ENCODE results near the gene ANTKMT.

Gene ANTKMT, protein sequence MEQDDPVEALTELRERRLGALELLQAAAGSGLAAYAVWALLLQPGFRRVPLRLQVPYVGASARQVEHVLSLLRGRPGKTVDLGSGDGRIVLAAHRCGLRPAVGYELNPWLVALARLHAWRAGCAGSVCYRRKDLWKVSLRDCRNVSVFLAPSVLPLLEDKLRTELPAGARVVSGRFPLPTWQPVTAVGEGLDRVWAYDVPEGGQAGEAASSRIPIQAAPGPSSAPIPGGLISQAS

DNA sequence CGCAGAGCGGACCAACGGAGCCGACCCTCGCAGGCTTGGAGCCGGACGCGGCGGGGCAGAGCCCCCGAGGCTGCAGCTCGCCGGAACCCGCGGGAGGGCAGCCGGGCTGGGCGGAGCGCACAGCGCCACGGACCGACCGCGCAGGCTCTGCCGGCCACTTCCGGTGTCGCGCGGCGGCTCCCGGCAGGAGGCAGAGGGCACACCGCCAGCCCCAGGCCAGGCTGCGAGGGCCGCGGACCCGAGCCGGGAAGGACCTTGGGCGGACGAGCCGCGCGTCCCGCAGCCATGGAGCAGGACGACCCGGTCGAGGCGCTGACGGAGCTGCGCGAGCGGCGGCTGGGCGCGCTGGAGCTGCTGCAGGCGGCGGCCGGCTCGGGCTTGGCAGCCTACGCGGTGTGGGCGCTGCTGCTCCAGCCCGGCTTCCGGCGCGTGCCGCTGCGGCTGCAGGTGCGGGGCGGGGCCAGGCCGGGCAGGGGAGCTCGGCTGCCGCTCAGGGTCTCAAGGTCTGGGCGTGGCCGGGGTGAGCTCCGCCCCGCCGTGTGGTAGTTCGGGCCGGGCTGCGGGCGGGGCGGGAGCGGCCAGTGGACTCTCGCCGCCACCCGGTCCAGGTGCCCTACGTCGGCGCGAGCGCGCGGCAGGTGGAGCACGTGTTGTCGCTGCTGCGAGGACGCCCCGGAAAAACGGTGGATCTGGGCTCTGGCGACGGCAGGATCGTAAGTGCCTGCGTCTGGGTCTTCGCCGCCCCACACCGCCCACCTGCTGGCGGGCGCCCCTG, at the start of gene ANTKMT:
TSS of gene ANTKMT (plus strand) at position 157 of the 775 bp plus-strand sequence. CDS start at position 286, 129 bp downstream.
- H3K4me3 Mint-ChIP-seq, result peak within 1 kb of the TSS; percentile 82
- DNase-seq (ENCODE audit: low spot score in 2 of 2) (peak; percentile 85 to 87), ATAC-seq (ENCODE audit: low read depth) (peak; percentile 87)
- no peaks in the 10 kb centered on the region for H3K36me3 Mint-ChIP-seq
- no peaks in the 10 kb centered on the region for H3K9me3 Mint-ChIP-seq
- H3K27ac Mint-ChIP-seq, result peak within 1 kb of the TSS; percentile 81
- peaks cover 2% of the 10 kb centered on the region for H3K27me3 Mint-ChIP-seq
- H3K4me1 Mint-ChIP-seq, result peaks cover 16% of the 10 kb centered on the region

DNA sequence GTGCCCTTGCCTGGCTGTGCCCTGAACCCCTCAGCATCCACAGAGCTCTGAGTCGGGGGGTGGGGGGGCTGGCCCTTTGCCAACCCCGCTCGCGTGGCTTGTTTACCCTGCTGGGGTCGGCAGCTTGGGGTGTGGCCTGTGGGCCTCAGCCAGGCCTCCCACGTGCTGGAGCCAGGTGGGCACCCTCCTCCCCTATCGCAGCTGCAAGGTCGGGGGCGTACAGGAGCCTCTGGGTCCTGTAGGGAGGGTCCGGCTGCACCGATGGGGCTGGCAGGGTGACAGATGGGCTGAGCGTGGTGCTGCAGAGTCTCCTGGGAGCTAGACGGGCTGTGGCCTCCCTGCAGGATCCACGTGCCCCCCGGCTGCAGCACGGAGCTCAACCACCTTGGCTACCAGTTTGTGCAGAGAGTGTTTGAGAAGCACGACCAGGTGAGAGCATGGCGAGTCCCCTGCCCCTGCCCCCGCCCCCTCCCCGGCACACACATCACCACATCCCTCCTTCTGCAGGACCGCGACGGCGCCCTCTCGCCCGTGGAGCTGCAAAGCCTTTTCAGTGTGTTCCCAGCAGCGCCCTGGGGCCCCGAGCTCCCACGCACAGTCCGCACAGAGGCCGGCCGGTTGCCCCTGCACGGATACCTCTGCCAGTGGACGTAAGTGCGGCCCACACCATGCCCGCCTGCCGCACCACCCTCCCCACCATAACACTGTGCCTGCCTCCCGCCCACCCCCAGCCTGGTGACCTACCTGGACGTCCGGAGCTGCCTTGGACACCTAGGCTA, 49.4 kb upstream of the ANTKMT start:
- DNase-seq (ENCODE audit: low spot score in 2 of 2), result no peak
- peaks cover 7% of the 10 kb centered on the region for H3K27me3 Mint-ChIP-seq
- no peak overlapping the region for H3K4me3 Mint-ChIP-seq
- no peak overlapping the region for H3K27ac Mint-ChIP-seq
- H3K9me3 Mint-ChIP-seq, result no peaks in the 10 kb centered on the region
- H3K4me1 Mint-ChIP-seq, result peaks cover 9% of the 10 kb centered on the region
- H3K36me3 Mint-ChIP-seq, result peaks cover 10% of the 10 kb centered on the region
- ATAC-seq (ENCODE audit: low read depth), result no peak

DNA sequence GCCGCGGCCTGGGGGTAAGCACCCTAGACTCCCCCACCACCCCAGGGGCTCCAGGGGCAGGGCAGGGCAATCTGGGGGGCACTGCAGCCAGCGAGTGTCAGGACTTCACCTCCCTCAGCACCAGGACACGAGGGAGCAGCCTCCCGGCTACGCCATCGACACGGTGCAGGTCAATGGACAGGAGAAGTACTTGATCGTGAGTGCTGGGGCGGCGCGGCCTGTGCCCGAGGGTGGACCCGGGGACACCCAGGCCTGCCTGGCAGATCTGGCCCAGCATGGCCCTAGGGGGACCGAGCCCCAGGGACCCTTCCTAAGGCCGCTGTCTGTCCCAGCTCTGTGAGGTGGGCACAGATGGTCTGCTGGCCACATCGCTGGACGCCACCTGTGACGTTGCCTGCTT, 48.6 kb upstream of the ANTKMT start:
- Mint-ChIP-seq H3K27ac (no peak overlapping the region), H3K36me3 (peaks cover 10% of the 10 kb centered on the region), H3K27me3 (peaks cover 7% of the 10 kb centered on the region), H3K9me3 (no peaks in the 10 kb centered on the region), H3K4me1 (peaks cover 9% of the 10 kb centered on the region), H3K4me3 (no peak overlapping the region)
- no peak for DNase-seq (ENCODE audit: low spot score in 2 of 2)
- ATAC-seq (ENCODE audit: low read depth), result no peak

DNA sequence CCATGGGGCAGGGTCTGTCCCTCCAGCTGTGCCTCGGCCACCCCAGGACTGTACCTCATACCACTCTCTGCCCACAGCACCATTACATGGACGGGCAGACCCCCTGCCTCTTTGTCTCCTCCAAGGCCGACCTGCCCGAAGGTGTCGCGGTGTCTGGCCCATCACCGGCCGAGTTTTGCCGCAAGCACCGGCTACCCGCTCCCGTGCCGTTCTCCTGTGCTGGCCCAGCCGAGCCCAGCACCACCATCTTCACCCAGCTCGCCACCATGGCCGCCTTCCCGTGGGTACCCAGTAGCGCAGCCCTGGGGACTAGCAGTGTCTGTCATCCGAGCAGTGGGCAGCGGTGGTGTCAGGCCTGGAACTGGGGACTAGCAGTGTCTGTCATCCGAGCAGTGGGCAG, 48.1 kb upstream of the ANTKMT start:
- H3K9me3 Mint-ChIP-seq, result no peaks in the 10 kb centered on the region
- no peak overlapping the region for H3K4me3 Mint-ChIP-seq
- H3K27me3 Mint-ChIP-seq, result peaks cover 8% of the 10 kb centered on the region
- ATAC-seq (ENCODE audit: low read depth), result no peak
- H3K4me1 Mint-ChIP-seq, result peaks cover 6% of the 10 kb centered on the region
- no peak overlapping the region for H3K27ac Mint-ChIP-seq
- no peak for DNase-seq (ENCODE audit: low spot score in 2 of 2)
- H3K36me3 Mint-ChIP-seq, result peaks cover 10% of the 10 kb centered on the region

DNA sequence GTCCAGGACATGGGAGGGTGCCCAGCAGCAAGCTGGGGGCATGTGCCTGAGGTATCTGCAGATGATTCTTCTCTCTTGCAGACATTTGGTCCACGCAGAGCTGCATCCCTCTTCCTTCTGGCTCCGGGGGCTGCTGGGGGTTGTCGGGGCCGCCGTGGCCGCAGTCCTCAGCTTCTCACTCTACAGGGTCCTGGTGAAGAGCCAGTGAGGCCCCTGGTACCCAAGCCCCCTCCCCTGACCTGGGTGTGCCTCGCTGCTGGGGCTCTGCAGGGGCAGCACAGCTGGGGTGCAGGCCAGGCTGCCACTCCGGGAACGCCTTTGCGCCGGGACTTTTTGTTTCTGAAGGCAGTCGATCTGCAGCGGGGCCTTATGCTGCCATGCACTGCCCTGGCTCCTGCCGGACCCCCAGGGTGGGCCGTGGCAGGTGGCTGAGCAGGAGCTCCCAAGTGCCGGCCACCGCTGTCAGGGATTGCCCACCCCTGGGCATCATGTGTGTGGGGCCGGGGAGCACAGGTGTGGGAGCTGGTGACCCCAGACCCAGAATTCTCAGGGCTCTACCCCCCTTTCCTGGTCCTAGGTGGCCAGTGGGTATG, 47.5 kb upstream of the ANTKMT start:
- peaks cover 9% of the 10 kb centered on the region for H3K4me1 Mint-ChIP-seq
- no peak overlapping the region for H3K4me3 Mint-ChIP-seq
- peaks cover 10% of the 10 kb centered on the region for H3K36me3 Mint-ChIP-seq
- H3K27ac Mint-ChIP-seq, result no peak overlapping the region
- DNase-seq (ENCODE audit: low spot score in 2 of 2) (no peak), ATAC-seq (ENCODE audit: low read depth) (no peak)
- H3K27me3 Mint-ChIP-seq, result peaks cover 8% of the 10 kb centered on the region
- H3K9me3 Mint-ChIP-seq, result no peaks in the 10 kb centered on the region

DNA sequence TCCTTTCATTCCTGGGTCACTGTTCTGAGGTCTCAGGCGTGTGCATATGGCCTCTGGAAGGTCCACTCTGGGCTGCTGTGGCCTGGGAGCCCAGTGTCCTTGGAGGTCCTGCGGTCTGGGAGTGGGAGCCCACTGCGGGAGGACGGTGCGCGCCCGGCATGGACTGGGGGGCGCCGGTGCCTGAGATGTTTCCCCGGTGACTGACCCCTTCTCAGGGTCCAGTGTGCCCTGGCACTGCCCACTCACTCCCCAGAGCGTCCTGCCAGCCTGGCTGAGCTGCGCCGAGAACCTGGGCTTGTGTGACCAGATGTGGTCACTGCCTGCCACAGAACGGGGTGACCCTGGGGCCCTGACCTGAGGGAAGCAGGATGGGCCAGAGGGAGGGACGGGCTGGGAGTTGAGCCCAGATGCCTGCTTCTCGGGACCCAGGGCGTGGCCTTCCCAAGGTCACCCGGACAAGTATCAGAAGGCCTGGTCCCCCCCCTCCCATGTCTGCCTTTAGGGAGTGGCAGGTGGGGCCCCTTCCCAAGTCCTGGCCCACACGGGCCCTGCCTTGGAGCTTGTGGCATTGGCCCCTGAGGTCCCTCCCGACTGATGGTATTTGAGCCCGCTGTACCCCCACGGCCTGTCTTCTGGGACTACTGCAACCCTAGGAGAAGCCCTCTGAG, 46.6 kb upstream of the ANTKMT start:
- no peak overlapping the region for H3K4me3 Mint-ChIP-seq

DNA sequence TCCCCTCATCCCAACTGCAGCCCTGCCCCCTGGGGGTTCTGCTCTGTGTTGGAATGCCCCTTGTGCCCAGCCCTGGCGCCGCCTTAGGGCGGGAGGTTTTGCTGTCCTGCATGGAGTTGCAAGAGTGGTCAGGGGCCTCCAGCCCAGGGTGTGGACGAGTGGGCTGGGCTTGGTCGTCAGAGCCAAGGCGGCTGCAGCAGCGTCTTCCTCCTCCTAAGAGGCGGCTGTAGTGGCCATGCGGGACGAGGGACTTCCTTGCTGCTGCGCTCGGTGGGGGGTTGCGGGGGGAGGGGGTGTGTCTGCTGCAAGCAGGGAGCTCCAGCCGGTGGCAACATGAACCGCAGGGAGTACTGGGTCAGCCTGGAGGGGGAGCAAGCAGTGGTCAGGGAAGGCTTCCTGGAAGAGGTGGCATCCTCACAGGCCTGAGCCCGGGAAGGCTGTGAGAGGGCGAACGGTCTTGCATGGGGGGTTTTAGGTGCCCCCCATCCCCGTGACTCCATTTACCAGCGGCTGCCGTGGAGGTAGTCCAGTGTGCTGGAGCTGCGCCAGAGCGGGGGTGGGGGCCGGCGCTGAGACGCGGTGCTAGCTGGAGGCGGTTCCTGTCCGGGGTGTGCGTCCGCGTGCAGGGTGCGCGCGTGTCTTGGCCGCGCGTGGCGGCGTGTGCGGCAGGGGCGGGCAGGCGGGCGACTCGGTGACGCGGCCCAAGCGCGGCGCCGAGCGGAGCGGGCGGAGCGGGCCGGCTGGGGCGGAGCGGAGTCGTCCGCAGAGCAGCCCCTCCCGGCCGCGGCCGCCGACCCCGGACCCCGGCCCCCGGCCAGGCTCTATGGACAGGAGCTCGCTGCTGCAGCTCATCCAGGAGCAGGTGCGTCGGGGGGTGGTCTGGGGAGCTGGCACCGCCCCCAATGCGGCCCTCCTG, 45.7 kb upstream of the ANTKMT start, which contains the start of gene RHBDL1:
TSS of gene RHBDL1 (plus strand) at position 704 of the 916 bp plus-strand sequence. CDS start at position 824, 120 bp downstream.
- DNase-seq (ENCODE audit: low spot score in 2 of 2), result no peak
- Mint-ChIP-seq H3K4me1 (peaks cover 13% of the 10 kb centered on the region), H3K27ac (no peak within 1 kb of the TSS), H3K36me3 (peaks cover 10% of the 10 kb centered on the region), H3K27me3 (peaks cover 8% of the 10 kb centered on the region), H3K4me3 (peak within 1 kb of the TSS; percentile 61), H3K9me3 (no peaks in the 10 kb centered on the region)
- no peak for ATAC-seq (ENCODE audit: low read depth)

More for the DNA sequence above, 46.6 kb upstream of the ANTKMT start:
- no peak overlapping the region for H3K27ac Mint-ChIP-seq
- no peak for DNase-seq (ENCODE audit: low spot score in 2 of 2)
- peaks cover 10% of the 10 kb centered on the region for H3K36me3 Mint-ChIP-seq
- H3K27me3 Mint-ChIP-seq, result peaks cover 8% of the 10 kb centered on the region
- ATAC-seq (ENCODE audit: low read depth), result no peak
- no peaks in the 10 kb centered on the region for H3K9me3 Mint-ChIP-seq
- H3K4me1 Mint-ChIP-seq, result peaks cover 11% of the 10 kb centered on the region

DNA sequence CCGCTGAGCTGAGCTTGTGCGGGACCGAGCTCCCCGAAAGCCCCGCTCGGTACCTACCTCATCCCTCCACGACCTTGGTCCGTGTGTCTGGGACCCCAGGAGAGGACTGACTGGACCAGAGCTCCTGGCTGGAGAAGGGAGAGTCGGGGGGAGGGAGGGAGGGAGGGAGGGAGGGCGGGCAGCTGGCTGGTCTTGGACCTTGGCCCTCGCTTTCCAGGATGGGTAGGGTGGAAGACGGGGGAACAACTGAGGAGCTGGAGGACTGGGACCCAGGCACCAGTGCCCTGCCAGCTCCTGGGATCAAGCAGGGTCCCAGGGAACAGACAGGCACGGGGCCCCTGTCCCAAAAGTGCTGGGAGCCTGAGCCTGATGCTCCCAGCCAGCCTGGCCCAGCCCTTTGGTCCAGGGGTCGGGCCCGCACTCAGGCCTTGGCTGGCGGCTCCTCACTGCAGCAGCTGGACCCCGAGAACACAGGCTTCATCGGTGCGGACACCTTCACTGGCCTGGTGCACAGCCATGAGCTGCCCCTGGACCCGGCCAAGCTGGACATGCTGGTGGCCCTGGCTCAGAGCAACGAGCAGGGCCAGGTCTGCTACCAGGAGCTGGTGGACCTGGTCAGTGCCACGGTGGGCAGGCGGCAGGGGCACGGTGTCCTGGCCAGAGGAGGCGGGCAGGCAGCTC, 44.9 kb upstream of the ANTKMT start:
- Mint-ChIP-seq H3K4me3 (no peak overlapping the region), H3K36me3 (peaks cover 7% of the 10 kb centered on the region), H3K27me3 (peaks cover 8% of the 10 kb centered on the region), H3K4me1 (peaks cover 14% of the 10 kb centered on the region), H3K27ac (no peak overlapping the region), H3K9me3 (no peaks in the 10 kb centered on the region)
- no peak for ATAC-seq (ENCODE audit: low read depth)
- no peak for DNase-seq (ENCODE audit: low spot score in 2 of 2)

DNA sequence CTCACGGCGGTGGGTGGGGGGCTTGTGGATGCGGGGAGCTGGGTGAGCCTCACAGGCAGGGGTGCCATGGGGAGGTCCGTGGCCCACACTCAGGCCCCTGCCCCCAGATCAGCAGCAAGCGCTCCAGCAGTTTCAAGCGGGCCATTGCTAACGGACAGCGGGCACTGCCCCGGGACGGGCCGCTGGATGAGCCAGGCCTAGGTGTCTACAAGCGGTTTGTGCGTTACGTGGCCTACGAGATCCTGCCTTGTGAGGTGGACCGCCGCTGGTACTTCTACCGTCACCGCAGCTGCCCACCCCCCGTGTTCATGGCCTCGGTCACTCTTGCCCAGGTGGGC, 44.4 kb upstream of the ANTKMT start:
- Mint-ChIP-seq H3K36me3 (peaks cover 6% of the 10 kb centered on the region), H3K9me3 (no peaks in the 10 kb centered on the region), H3K4me1 (peaks cover 15% of the 10 kb centered on the region), H3K4me3 (peak overlapping the region; percentile 14), H3K27me3 (peaks cover 8% of the 10 kb centered on the region), H3K27ac (no peak overlapping the region)
- ATAC-seq (ENCODE audit: low read depth) (no peak), DNase-seq (ENCODE audit: low spot score in 2 of 2) (no peak)

DNA sequence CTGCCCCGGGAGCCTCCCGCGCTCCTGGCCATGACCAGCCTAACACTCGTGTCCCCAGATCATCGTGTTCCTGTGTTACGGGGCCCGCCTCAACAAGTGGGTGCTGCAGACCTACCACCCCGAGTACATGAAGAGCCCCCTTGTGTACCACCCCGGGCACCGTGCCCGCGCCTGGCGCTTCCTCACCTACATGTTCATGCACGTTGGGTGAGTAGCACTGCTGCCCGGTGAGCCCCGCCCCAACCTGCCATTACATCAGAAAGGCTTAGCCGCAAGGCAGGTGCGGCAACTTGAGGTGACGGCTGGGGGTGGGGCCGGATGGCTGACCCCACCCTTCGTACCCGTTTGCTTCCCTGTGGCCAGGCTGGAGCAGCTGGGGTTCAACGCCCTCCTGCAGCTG, 44.0 kb upstream of the ANTKMT start:
- H3K36me3 Mint-ChIP-seq, result peaks cover 6% of the 10 kb centered on the region
- H3K4me1 Mint-ChIP-seq, result peaks cover 15% of the 10 kb centered on the region
- H3K4me3 Mint-ChIP-seq, result peak overlapping the region; percentile 29
- ATAC-seq (ENCODE audit: low read depth) (peak; percentile 14), DNase-seq (ENCODE audit: low spot score in 2 of 2) (no peak)
- no peaks in the 10 kb centered on the region for H3K9me3 Mint-ChIP-seq
- peaks cover 8% of the 10 kb centered on the region for H3K27me3 Mint-ChIP-seq
- no peak overlapping the region for H3K27ac Mint-ChIP-seq

DNA sequence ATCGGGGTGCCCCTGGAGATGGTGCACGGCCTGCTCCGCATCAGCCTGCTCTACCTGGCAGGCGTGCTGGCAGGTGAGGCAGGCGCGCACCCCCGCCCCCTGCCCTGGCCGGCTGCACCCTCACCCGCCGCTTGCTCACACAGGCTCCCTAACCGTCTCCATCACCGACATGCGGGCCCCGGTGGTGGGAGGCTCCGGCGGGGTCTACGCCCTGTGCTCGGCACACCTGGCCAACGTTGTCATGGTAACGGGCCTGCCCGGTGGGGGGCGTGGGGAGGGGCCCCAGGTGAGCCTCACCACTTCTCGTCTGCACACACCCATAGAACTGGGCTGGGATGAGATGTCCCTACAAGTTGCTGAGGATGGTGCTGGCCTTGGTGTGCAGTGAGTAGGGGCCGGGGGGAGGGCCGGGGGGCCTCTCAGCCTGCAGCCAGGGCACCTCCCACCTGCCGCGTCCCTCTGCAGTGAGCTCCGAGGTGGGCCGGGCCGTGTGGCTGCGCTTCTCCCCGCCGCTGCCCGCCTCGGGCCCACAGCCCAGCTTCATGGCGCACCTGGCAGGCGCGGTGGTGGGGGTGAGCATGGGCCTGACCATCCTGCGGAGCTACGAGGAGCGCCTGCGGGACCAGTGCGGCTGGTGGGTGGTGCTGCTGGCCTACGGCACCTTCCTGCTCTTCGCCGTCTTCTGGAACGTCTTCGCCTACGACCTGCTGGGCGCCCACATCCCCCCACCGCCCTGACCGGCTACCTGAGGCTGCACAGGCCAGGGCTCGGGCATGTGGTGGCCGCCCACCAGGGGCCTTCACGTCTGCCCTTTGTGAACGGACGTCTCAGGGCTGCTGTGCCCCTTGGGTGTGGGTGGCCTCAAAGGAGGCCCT, 43.4 kb upstream of the ANTKMT start:
- Mint-ChIP-seq H3K27ac (no peak overlapping the region), H3K4me3 (peak overlapping the region; percentile 29), H3K9me3 (no peaks in the 10 kb centered on the region), H3K36me3 (peaks cover 9% of the 10 kb centered on the region), H3K27me3 (peaks cover 8% of the 10 kb centered on the region), H3K4me1 (peaks cover 16% of the 10 kb centered on the region)
- ATAC-seq (ENCODE audit: low read depth), result no peak
- DNase-seq (ENCODE audit: low spot score in 2 of 2), result no peak

All from memory B cell (primary cell).